Neural progenitor cell (in vitro differentiated cells): ENCODE data around the gene PRKCI. TPM values are rescaled to one million over a fixed set of nuclear protein-coding genes. Genes with fewer than 3 reads are reported as not detected.

ENCODE experiments used
- DNase-seq: peaks from one replicate; pipeline ENCODE4 v3.0.0-alpha.2; 2016; ENCODE audit warnings: low spot score
- H2AFZ ChIP-seq: fragments of 200-600 bp; sonication (generic); replicated peaks from 2 replicates; pipeline ENCODE4 v1.6.1; 2016; ENCODE audit warnings: antibody characterized with exemption
- H3F3A ChIP-seq: fragments of 200-600 bp; sonication (generic); 2 replicates; pipeline ENCODE4 v1.6.1; 2016; ENCODE audit warnings: antibody characterized with exemption, low read depth
- H3K27ac ChIP-seq: fragments of 200-600 bp; sonication (generic); 2 replicates; pipeline ENCODE4 v1.5.1; 2016; ENCODE audit warnings: mild to moderate bottlenecking
- H3K27me3 ChIP-seq: fragments of 200-600 bp; sonication (generic); 2 replicates; pipeline ENCODE4 v1.6.1; 2016; ENCODE audit warnings: mild to moderate bottlenecking, moderate library complexity
- H3K36me3 ChIP-seq: fragments of 200-600 bp; sonication (generic); 2 replicates; pipeline ENCODE4 v1.5.1; 2016
- H3K4me1 ChIP-seq: fragments of 200-600 bp; sonication (generic); 2 replicates; pipeline ENCODE4 v1.6.1; 2016; ENCODE audit warnings: mixed run types
- H3K4me2 ChIP-seq: fragments of 200-600 bp; sonication (generic); 2 replicates; pipeline ENCODE4 v1.6.1; 2016
- H3K4me3 ChIP-seq: fragments of 200-600 bp; sonication (generic); 2 replicates; pipeline ENCODE4 v1.5.1; 2016
- H3K79me2 ChIP-seq: fragments of 200-600 bp; sonication (generic); 2 replicates; pipeline ENCODE4 v1.6.1; 2016; ENCODE audit warnings: low read depth
- H3K9ac ChIP-seq: fragments of 200-600 bp; sonication (generic); 2 replicates; pipeline ENCODE4 v1.6.1; 2016
- H3K9me3 ChIP-seq: fragments of 200-600 bp; sonication (generic); 2 replicates; pipeline ENCODE4 v1.5.1; 2016; ENCODE audit warnings: low read depth
- H4K20me1 ChIP-seq: fragments of 200-600 bp; sonication (generic); 2 replicates; pipeline ENCODE4 v1.6.1; 2016; ENCODE audit warnings: low read depth
- H3K27ac Mint-ChIP-seq: 3 replicates; pipeline ENCODE4 v1.8.0; 2021; ENCODE audit warnings: mixed read lengths
- H3K27me3 Mint-ChIP-seq: 2 replicates; pipeline ENCODE4 v1.8.0; 2022; ENCODE audit warnings: low read depth, mild to moderate bottlenecking, inconsistent platforms, moderate library complexity, mixed read lengths; ENCODE audit not compliant: insufficient read depth
- H3K36me3 Mint-ChIP-seq: 3 replicates; pipeline ENCODE4 v1.8.0; 2021; ENCODE audit warnings: mixed read lengths
- H3K4me1 Mint-ChIP-seq: 3 replicates; pipeline ENCODE4 v1.8.0; 2021; ENCODE audit warnings: mixed read lengths
- H3K4me3 Mint-ChIP-seq: 3 replicates; pipeline ENCODE4 v1.8.0; 2021; ENCODE audit warnings: mild to moderate bottlenecking, moderate library complexity, mixed read lengths
- H3K9me3 Mint-ChIP-seq: 3 replicates; pipeline ENCODE4 v1.8.0; 2020; ENCODE audit warnings: mixed read lengths
- EZH2 ChIP-seq: fragments of 200-600 bp; sonication (generic); IDR thresholded peaks from 2 replicates; pipeline ENCODE4 v1.6.1; 2017; ENCODE audit warnings: antibody characterized with exemption, mild to moderate bottlenecking, moderate library complexity
- EZH2phosphoT487 ChIP-seq: fragments of 200-600 bp; sonication (generic); IDR thresholded peaks from 2 replicates; pipeline ENCODE4 v1.6.1; 2017; ENCODE audit warnings: antibody characterized with exemption
- total RNA-seq: library from RNA; depleted of rRNA; stranded (reverse); fragments of >200 nt; gene quantifications from 2 replicates; pipeline ENCODE4 v1.2.3, GENCODE V29; 2015; ENCODE audit warnings: low replicate concordance
- TF ChIP-seq, protein P1 (sequence below): fragments of 200-600 bp; sonication (generic); IDR thresholded peaks from 2 replicates; pipeline ENCODE4 v1.5.1; 2017; ENCODE audit warnings: antibody characterized with exemption, mild to moderate bottlenecking

PRKCI gene
- total RNA-seq, 1 donor from 2014 or later = 87.8 TPM

DNA sequence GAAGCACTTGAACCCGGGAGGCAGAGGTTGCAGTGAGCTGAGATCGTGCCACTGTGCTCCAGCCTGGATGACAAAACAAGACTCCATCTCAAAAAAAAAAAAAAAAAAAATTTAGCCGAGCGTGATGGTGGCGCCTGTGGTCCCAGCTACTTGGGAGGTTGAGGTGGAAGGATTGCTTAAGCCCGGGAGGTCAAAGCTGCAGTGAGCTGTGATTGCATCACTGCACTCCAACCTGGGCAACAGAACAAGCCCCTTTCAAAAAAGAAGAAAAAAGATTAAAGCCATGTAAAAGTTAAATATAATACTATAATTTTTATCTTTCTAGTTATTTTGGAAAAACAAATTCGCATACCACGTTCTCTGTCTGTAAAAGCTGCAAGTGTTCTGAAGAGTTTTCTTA is 73.4 kb downstream of the PRKCI start:
- no peaks in the 10 kb centered on the region for H3K27me3 ChIP-seq
- H3K36me3 ChIP-seq = peaks cover 18% of the 10 kb centered on the region
- H3K36me3 Mint-ChIP-seq = peaks cover 18% of the 10 kb centered on the region

DNA sequence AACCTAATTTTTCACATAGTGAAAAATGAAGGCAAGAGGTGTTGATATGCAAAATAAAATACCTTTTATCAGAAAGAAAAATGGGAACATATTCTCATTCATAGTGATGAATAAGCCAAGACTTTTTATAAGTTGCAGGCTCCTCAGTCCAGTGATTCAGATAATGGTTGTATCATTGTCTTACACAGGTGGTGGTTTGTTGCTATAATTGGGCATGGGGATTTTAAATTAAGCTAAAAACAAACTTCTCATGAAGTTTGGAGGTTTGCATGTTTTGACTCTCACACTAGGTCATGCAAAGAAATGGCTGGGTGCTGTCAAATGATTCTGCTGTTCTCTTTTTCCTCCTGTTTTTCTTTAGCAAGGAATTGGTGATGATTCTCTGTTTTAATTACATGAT is 74.5 kb downstream of the PRKCI start:
- H3K9ac ChIP-seq = no peak overlapping the region
- peaks cover 17% of the 10 kb centered on the region for H3K36me3 ChIP-seq
- Mint-ChIP-seq H3K4me3 (no peak overlapping the region), H3K27me3 (peaks cover under 1% of the 10 kb centered on the region), H3K4me1 (no peaks in the 10 kb centered on the region), H3K36me3 (peaks cover 17% of the 10 kb centered on the region), H3K27ac (no peak overlapping the region), H3K9me3 (no peaks in the 10 kb centered on the region)
- no peaks in the 10 kb centered on the region for H3K27me3 ChIP-seq
- no peaks in the 10 kb centered on the region for H3K9me3 ChIP-seq
- no peaks in the 10 kb centered on the region for H3K4me1 ChIP-seq
- H3K4me2 ChIP-seq = no peak overlapping the region
- no peak for DNase-seq
- H2AFZ ChIP-seq = no peak overlapping the region
- H3F3A ChIP-seq = no peaks in the 10 kb centered on the region
- TF ChIP-seq, protein P1, sequence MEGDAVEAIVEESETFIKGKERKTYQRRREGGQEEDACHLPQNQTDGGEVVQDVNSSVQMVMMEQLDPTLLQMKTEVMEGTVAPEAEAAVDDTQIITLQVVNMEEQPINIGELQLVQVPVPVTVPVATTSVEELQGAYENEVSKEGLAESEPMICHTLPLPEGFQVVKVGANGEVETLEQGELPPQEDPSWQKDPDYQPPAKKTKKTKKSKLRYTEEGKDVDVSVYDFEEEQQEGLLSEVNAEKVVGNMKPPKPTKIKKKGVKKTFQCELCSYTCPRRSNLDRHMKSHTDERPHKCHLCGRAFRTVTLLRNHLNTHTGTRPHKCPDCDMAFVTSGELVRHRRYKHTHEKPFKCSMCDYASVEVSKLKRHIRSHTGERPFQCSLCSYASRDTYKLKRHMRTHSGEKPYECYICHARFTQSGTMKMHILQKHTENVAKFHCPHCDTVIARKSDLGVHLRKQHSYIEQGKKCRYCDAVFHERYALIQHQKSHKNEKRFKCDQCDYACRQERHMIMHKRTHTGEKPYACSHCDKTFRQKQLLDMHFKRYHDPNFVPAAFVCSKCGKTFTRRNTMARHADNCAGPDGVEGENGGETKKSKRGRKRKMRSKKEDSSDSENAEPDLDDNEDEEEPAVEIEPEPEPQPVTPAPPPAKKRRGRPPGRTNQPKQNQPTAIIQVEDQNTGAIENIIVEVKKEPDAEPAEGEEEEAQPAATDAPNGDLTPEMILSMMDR = no peak
- no peak overlapping the region for H3K4me3 ChIP-seq
- no peaks in the 10 kb centered on the region for H3K79me2 ChIP-seq
- no peaks in the 10 kb centered on the region for H4K20me1 ChIP-seq
- no peak overlapping the region for H3K27ac ChIP-seq

More for the DNA sequence above, 73.4 kb downstream of the PRKCI start:
- no peaks in the 10 kb centered on the region for H4K20me1 ChIP-seq
- H2AFZ ChIP-seq = no peak overlapping the region
- H3K4me3 Mint-ChIP-seq = no peak overlapping the region
- H3K27ac Mint-ChIP-seq = no peak overlapping the region
- H3F3A ChIP-seq = no peaks in the 10 kb centered on the region
- H3K9me3 Mint-ChIP-seq = no peaks in the 10 kb centered on the region
- no peaks in the 10 kb centered on the region for H3K9me3 ChIP-seq
- TF ChIP-seq, protein P1 = no peak
- no peak for TF ChIP-seq EZH2phosphoT487
- TF ChIP-seq EZH2 = no peak
- H3K9ac ChIP-seq = no peak overlapping the region
- no peaks in the 10 kb centered on the region for H3K4me1 ChIP-seq
- H3K27ac ChIP-seq = no peak overlapping the region
- no peaks in the 10 kb centered on the region for H3K4me1 Mint-ChIP-seq
- H3K27me3 Mint-ChIP-seq = peaks cover 2% of the 10 kb centered on the region
- no peak for DNase-seq
- no peaks in the 10 kb centered on the region for H3K79me2 ChIP-seq
- H3K4me3 ChIP-seq = no peak overlapping the region
- H3K4me2 ChIP-seq = no peak overlapping the region

DNA sequence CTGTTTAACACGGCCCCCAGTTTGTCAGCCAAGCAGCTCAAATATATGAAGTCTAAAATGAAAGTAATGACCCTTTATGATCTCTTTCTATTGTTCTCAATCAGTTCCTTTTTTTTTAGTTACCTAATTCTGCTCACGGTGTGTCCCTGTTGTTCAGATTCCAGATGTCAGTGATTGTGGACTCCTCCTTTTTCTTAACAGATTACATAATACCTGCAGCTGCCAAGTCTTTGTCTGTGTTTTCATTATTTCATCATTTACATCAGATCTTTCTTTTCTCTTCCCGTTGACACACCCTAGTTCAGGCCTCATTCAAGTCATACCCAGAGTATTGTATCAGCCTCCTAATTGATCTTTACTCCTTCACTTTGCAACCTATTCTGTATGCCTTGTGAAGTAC is 79.2 kb downstream of the PRKCI start:
- Histone ChIP-seq H4K20me1 (no peaks in the 10 kb centered on the region), H3K27me3 (no peaks in the 10 kb centered on the region), H2AFZ (no peak overlapping the region), H3K27ac (no peak overlapping the region), H3F3A (no peaks in the 10 kb centered on the region), H3K9ac (no peak overlapping the region), H3K4me3 (no peak overlapping the region), H3K9me3 (no peaks in the 10 kb centered on the region), H3K4me2 (no peak overlapping the region), H3K36me3 (peaks cover 3% of the 10 kb centered on the region), H3K79me2 (no peaks in the 10 kb centered on the region), H3K4me1 (no peaks in the 10 kb centered on the region)
- Mint-ChIP-seq H3K4me1 (no peaks in the 10 kb centered on the region), H3K27ac (no peak overlapping the region), H3K4me3 (no peak overlapping the region), H3K27me3 (no peaks in the 10 kb centered on the region), H3K36me3 (peaks cover 10% of the 10 kb centered on the region), H3K9me3 (no peaks in the 10 kb centered on the region)
- TF ChIP-seq, protein P1 = no peak
- TF ChIP-seq EZH2phosphoT487 (no peak), EZH2 (no peak)
- DNase-seq = no peak
